Measurements from ENCODE around the gene RCL1. TPM values are rescaled to one million over a fixed set of nuclear protein-coding genes. Genes with fewer than 3 reads are reported as not detected.

Gene RCL1
- total RNA-seq, 1 donor from 2014 or later, result 15.6 TPM

DNA sequence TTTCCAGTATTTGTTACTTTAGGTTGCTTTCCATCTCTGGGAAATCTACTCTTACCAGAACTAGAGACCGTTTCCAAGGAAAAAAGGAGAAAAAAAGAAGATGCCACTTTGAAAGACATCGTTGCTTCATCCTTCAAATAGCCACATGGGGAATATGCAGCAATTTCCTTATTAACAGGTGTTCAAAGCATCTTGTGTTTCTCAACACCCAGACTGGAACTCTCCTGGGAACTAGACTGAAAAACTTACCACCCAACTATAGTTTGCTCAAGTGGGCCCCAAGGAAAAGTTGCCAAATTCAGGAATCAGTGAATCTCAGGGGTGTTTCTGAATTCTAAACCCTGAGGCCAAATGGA is 112.4 kb downstream of the RCL1 start:
- no peak overlapping the region for H3K27ac Mint-ChIP-seq
- no peak for DNase-seq (ENCODE audit: extremely low spot score, unreplicated experiment)

More for the DNA sequence above, 112.4 kb downstream of the RCL1 start:
- no peaks in the 10 kb centered on the region for H3K27me3 Mint-ChIP-seq
- TF ChIP-seq, protein P1, sequence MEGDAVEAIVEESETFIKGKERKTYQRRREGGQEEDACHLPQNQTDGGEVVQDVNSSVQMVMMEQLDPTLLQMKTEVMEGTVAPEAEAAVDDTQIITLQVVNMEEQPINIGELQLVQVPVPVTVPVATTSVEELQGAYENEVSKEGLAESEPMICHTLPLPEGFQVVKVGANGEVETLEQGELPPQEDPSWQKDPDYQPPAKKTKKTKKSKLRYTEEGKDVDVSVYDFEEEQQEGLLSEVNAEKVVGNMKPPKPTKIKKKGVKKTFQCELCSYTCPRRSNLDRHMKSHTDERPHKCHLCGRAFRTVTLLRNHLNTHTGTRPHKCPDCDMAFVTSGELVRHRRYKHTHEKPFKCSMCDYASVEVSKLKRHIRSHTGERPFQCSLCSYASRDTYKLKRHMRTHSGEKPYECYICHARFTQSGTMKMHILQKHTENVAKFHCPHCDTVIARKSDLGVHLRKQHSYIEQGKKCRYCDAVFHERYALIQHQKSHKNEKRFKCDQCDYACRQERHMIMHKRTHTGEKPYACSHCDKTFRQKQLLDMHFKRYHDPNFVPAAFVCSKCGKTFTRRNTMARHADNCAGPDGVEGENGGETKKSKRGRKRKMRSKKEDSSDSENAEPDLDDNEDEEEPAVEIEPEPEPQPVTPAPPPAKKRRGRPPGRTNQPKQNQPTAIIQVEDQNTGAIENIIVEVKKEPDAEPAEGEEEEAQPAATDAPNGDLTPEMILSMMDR (conservative IDR thresholded peaks at IDR 0.05), result no peak
- H3K4me3 Mint-ChIP-seq, result no peak overlapping the region
- H3K4me1 Mint-ChIP-seq (ENCODE audit: unreplicated experiment), result no peaks in the 10 kb centered on the region
- H3K36me3 Mint-ChIP-seq, result peaks cover 5% of the 10 kb centered on the region
- H3K9me3 Mint-ChIP-seq, result peaks cover 9% of the 10 kb centered on the region

Small RNAs within 50 kb of the gene (microRNA-seq; reads per million reads assigned to microRNA genes)
- gene MIR101-2, result 25.6 reads per million, percentile 48 among the genes with 10 or more reads in this experiment

Other genes with a start within 250 kb of the RCL1 start
- 12.2 and 19.5 TPM in 2 replicates for gene PLPP6, start 130.7 kb upstream of the RCL1 start, total RNA-seq (ENCODE audit: low replicate concordance)
- gene SPATA6L, start 126.5 kb upstream of the RCL1 start, total RNA-seq (ENCODE audit: low replicate concordance), result 3.0 and 4.7 TPM in 2 replicates
- 13.2 and 13.4 TPM in 2 replicates for gene CDC37L1, start 113.4 kb upstream of the RCL1 start, total RNA-seq (ENCODE audit: low replicate concordance)
- 47.5 and 50.0 TPM in 2 replicates for gene AK3, start 51.7 kb upstream of the RCL1 start, total RNA-seq (ENCODE audit: low replicate concordance)
- gene JAK2, start 192.3 kb downstream of the RCL1 start, total RNA-seq (ENCODE audit: low replicate concordance), result 5.4 and 8.4 TPM in 2 replicates